K562 (cell line): ENCODE measurements around the gene SYT7. TPM values are rescaled to one million over a fixed set of nuclear protein-coding genes. Genes with fewer than 3 reads are reported as not detected.

ENCODE experiments used
- ATAC-seq: fragments of 200-7000 bp; cut with Tn5 transposase; 3 replicates; pipeline ENCODE4 v1.9.1; 2020; ENCODE audit warnings: moderate library complexity
- BruUV-seq: library from RNA; stranded (reverse); fragments of 400-500 nt; replicated peaks from 2 replicates; lab custom pipeline; 2021; lab: Mats Ljungman, UMichigan
- CTCF ChIA-PET: fragments of 300-600 bp; formaldehyde crosslinking; extraction: SDS; loops from one replicate; lab custom pipeline; 2021; ENCODE audit warnings: low intra/inter-chr PET ratio; lab: Yijun Ruan, JAX
- POLR2A ChIA-PET: fragments of 300-600, 350-650 bp; sonication (Branson Sonifier 250); formaldehyde crosslinking; extraction: SDS; loops from one replicate; lab custom pipeline; 2021; ENCODE audit warnings: antibody characterized with exemption, inconsistent platforms; lab: Yijun Ruan, JAX
- DNase-seq, 4 experiments: peaks; one replicate each; pipeline versions ENCODE4 v3.0.0 to v3.0.0-alpha.2; 2011 to 2018; ENCODE audit warnings: low spot score in 3 of 4, mixed read lengths in 3 of 4; ENCODE audit errors: extremely low read depth in 1 of 4
- FAIRE-seq: peaks from 2 replicates; lab custom pipeline; 2011; peaks lifted over from hg19 to GRCh38; lab: Jason Lieb, UNC
- H2AFZ ChIP-seq: 2 replicates; pipeline ENCODE4 v1.6.0; 2011; ENCODE audit warnings: low read depth, low read length, control low read depth, inconsistent platforms
- H3K27ac ChIP-seq: fragments of 200-600 bp; 3 replicates; pipeline ENCODE4 v1.8.0; 2011; ENCODE audit warnings: low read depth, mild to moderate bottlenecking, control low read depth, inconsistent platforms, low read length, moderate library complexity, mixed read lengths; ENCODE audit errors: extremely low read depth
- H3K27me3 ChIP-seq, 2 experiments: fragments of 300-600 bp in 1 of 2; 2 replicates in 1 of 2; 3 replicates in 1 of 2; pipeline versions ENCODE4 v1.6.0 to v1.8.0; 2011; ENCODE audit warnings: inconsistent platforms in 2 of 2, low read length in 2 of 2, mild to moderate bottlenecking in 1 of 2, mixed read lengths in 1 of 2, moderate library complexity in 1 of 2; ENCODE audit not compliant: control insufficient read depth in 2 of 2, insufficient read depth in 2 of 2
- H3K36me3 ChIP-seq: fragments of 300-600 bp; 3 replicates; pipeline ENCODE4 v1.8.0; 2011; ENCODE audit warnings: mild to moderate bottlenecking, low read length, inconsistent platforms; ENCODE audit not compliant: control insufficient read depth, insufficient read depth
- H3K4me1 ChIP-seq, 2 experiments: fragments of 200-600 bp in 1 of 2; replicated peaks in 1 of 2; 2 replicates in 1 of 2; 3 replicates in 1 of 2; pipeline versions ENCODE4 v1.5.1 to v1.8.0; 2011; ENCODE audit warnings: inconsistent platforms in 2 of 2, low read length in 2 of 2, mild to moderate bottlenecking in 1 of 2, mixed read lengths in 1 of 2, moderate library complexity in 1 of 2; ENCODE audit not compliant: control insufficient read depth in 2 of 2, insufficient read depth in 2 of 2
- H3K4me2 ChIP-seq: 2 replicates; pipeline ENCODE4 v1.6.1; 2011; ENCODE audit warnings: low read length, control low read depth, inconsistent platforms, mixed read lengths; ENCODE audit not compliant: insufficient read depth
- H3K4me3 ChIP-seq: fragments of 200-600 bp; sonication (generic), shearing (Covaris generic); 2 replicates; pipeline ENCODE4 v1.5.1; 2016; ENCODE audit warnings: control low read depth, inconsistent platforms
- H3K79me2 ChIP-seq: fragments of 200-600 bp; 3 replicates; pipeline ENCODE4 v1.8.0; 2011; ENCODE audit warnings: low read length, inconsistent platforms; ENCODE audit not compliant: control insufficient read depth, insufficient read depth
- H3K9ac ChIP-seq, 2 experiments: 2 replicates each; pipeline versions ENCODE4 v1.6.0 to v1.6.1; 2011; ENCODE audit warnings: low read depth in 2 of 2, low read length in 2 of 2, control low read depth in 1 of 2, inconsistent platforms in 1 of 2, mild to moderate bottlenecking in 1 of 2, mixed read lengths in 1 of 2; ENCODE audit not compliant: insufficient read depth in 1 of 2
- H3K9me1 ChIP-seq: one replicate; pipeline ENCODE4 v1.6.0; 2011; ENCODE audit warnings: inconsistent platforms, mild to moderate bottlenecking, low read length, moderate library complexity; ENCODE audit not compliant: control insufficient read depth, insufficient read depth
- H3K9me3 ChIP-seq: replicated peaks from 2 replicates; pipeline ENCODE4 v1.5.1; 2011; ENCODE audit warnings: low read depth, low read length, inconsistent platforms; ENCODE audit not compliant: control insufficient read depth, insufficient read depth
- H4K20me1 ChIP-seq: replicated peaks from 2 replicates; pipeline ENCODE4 v1.6.1; 2011; ENCODE audit warnings: low read length, inconsistent platforms, mixed read lengths; ENCODE audit not compliant: control insufficient read depth, insufficient read depth
- BHLHE40 ChIP-seq: IDR thresholded peaks from 2 replicates; pipeline ENCODE4 v1.6.1; 2011; ENCODE audit warnings: low read length, improper control_type of control experiment
- CCNT2 ChIP-seq: IDR thresholded peaks from 2 replicates; pipeline ENCODE4 v1.6.1; 2011; ENCODE audit warnings: borderline replicate concordance, low read depth, mild to moderate bottlenecking, moderate library complexity, mixed read lengths, low read length; ENCODE audit not compliant: insufficient read length; ENCODE audit errors: extremely low read depth
- CEBPB ChIP-seq: fragments of 450-650 bp; IDR thresholded peaks from 2 replicates; pipeline ENCODE4 v1.6.1; 2016; ENCODE audit warnings: missing genetic modification characterization, missing compliant biosample characterization
- FOXJ3 ChIP-seq: sonication (generic); formaldehyde crosslinking; IDR thresholded peaks from 2 replicates; pipeline ENCODE4 v1.4.0; 2020; ENCODE audit warnings: mild to moderate bottlenecking, missing genetic modification reagents
- GTF2F1 ChIP-seq: IDR thresholded peaks from 2 replicates; pipeline ENCODE4 v1.6.1; 2011; ENCODE audit warnings: low read depth, low read length, improper control_type of control experiment
- PTRF ChIP-seq: fragments of 450-650 bp; IDR thresholded peaks from 2 replicates; pipeline ENCODE4 v1.6.1; 2016; ENCODE audit warnings: mild to moderate bottlenecking, missing genetic modification characterization, missing compliant biosample characterization
- RBM34 ChIP-seq: fragments of 200-400 bp; formaldehyde crosslinking; IDR thresholded peaks from 2 replicates; pipeline ENCODE4 v1.6.1; 2018; ENCODE audit warnings: low read length, borderline replicate concordance; ENCODE audit not compliant: insufficient read depth
- STAT5A ChIP-seq: IDR thresholded peaks from 2 replicates; pipeline ENCODE4 v1.6.1; 2012; ENCODE audit warnings: low read length, inconsistent platforms, borderline replicate concordance
- ZNF316 ChIP-seq: fragments of 450-650 bp; IDR thresholded peaks from 2 replicates; pipeline ENCODE4 v1.6.1; 2016
- WGBS: fragments of 100-300 bp; shearing (Covaris generic); methylation state at CpG from one replicate; pipeline ENCODE4 v1.1.6; 2016; ENCODE audit warnings: low coverage, mixed read lengths; ENCODE audit not compliant: insufficient coverage; ENCODE audit errors: missing lambda C conversion rate; 5-methylcytosine and 5-hydroxymethylcytosine counted together
- in situ Hi-C: fragments of 300-500 bp; cut with MboI; formaldehyde crosslinking; loops from 4 replicates; pipeline ENCODE4 v1.15.0; 2018; ENCODE audit warnings: inconsistent platforms, mixed read lengths
- intact Hi-C: fragments of 100-400 bp; cut with micrococcal nuclease; formaldehyde crosslinking; loops from 2 replicates; pipeline ENCODE4 v1.14.2; 2022
- polyA plus RNA-seq, 8 experiments: library from polyadenylated mRNA; depleted of rRNA in 4 of 8; stranded (reverse) in 5 of 8; unstranded in 3 of 8; fragments of >200 nt; fragmentation: Nextera tagmentation in 2 of 8; fragmentation: Illumina TruSeq in 1 of 8; extraction: Ambion mirVana in 2 of 8; extraction: Trizol in 1 of 8; gene quantifications; 2 replicates each; pipeline versions ENCODE4 v1.2.1 to v1.2.3, GENCODE V29; 2011 to 2014; ENCODE audit warnings: inconsistent platforms in 1 of 8, missing spikeins in 1 of 8
- total RNA-seq, 7 experiments: library from RNA; depleted of rRNA in 6 of 7; stranded (reverse); fragments of >200 nt in 6 of 7; fragmentation: Illumina TruSeq in 2 of 7; extraction: Trizol in 2 of 7; gene quantifications; 2 replicates each; pipeline versions ENCODE4 v1.2.1 to v1.2.3, GENCODE V29; 2011 to 2021; ENCODE audit warnings: low replicate concordance in 1 of 7
- TF ChIP-seq, protein P1 (sequence below), 2 experiments: IDR thresholded peaks; 2 replicates each; pipeline ENCODE4 v1.6.1; 2011; ENCODE audit warnings: borderline replicate concordance in 1 of 2, control low read depth in 1 of 2, low read depth in 1 of 2, low read length in 1 of 2, mild to moderate bottlenecking in 1 of 2, mixed read lengths in 1 of 2, moderate library complexity in 1 of 2; ENCODE audit not compliant: insufficient read depth in 1 of 2, insufficient read length in 1 of 2, poor library complexity in 1 of 2, severe bottlenecking in 1 of 2; ENCODE audit errors: extremely low read depth in 1 of 2
- TF ChIP-seq, protein P2 (sequence below): fragments of 450-650 bp; IDR thresholded peaks from 2 replicates; pipeline ENCODE4 v1.6.1; 2016
- TF ChIP-seq, protein P3 (sequence below): sonication (generic); formaldehyde crosslinking; IDR thresholded peaks from 2 replicates; pipeline ENCODE4 v1.8.1; 2023; ENCODE audit warnings: mild to moderate bottlenecking, missing genetic modification reagents

The SYT7 gene
- total and polyA plus RNA-seq, 9 of the 15 experiments (the other 6 are each of a cell fraction or from before 2014, with no cell fraction given), result 0.01 to 0.51 (median 0.16) TPM; not detected in 1

DNA sequence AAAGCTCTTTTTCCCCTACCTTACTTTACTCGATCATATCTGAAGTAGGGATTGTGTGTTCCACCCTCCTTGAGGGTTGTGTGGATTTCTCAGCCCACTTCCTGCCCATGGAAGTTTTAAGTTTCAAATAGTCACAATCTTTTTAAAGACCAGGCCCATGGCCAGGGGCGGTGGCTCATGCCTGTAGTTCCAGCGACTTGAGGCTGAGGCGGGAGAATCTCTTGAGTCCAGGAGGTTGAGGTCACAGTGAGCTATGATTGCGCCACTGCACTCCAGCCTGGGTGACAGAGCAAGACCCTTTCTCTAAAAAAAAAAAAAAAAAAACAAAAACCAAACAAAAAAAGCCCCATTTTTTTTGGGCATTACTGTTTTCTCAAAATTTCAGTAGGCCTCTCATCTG lies 108.6 kb downstream of the SYT7 start:
- no peak overlapping the region for H3K4me2 ChIP-seq
- ChIA-PET POLR2A (interaction anchor here (0.9 to 1.7 kb wide), 4 partner anchors 10 to 45 kb away, joined by 3 to 9 read pairs (median 3); no protein-coding TSS in a partner anchor), CTCF (no interaction called here)
- DNase-seq, result no peak
- H3K9ac ChIP-seq, result no peak overlapping the region
- no peaks in the 10 kb centered on the region for H3K9me3 ChIP-seq
- 0 out of 3 replicates have a peak, but pooled peaks have one; percentile 36 for ATAC-seq
- H3K79me2 ChIP-seq, result no peaks in the 10 kb centered on the region
- H3K9me1 ChIP-seq, result no peaks in the 10 kb centered on the region
- no peaks in the 10 kb centered on the region for H3K36me3 ChIP-seq
- TF ChIP-seq, protein P1, sequence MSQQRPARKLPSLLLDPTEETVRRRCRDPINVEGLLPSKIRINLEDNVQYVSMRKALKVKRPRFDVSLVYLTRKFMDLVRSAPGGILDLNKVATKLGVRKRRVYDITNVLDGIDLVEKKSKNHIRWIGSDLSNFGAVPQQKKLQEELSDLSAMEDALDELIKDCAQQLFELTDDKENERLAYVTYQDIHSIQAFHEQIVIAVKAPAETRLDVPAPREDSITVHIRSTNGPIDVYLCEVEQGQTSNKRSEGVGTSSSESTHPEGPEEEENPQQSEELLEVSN (IDR thresholded peaks at IDR 0.05; ENCODE audit: borderline replicate concordance in 1 of 2, extremely low read depth in 1 of 2, insufficient read depth in 1 of 2, insufficient read length in 1 of 2, low read depth in 1 of 2, low read length in 1 of 2, poor library complexity in 1 of 2, severe bottlenecking in 1 of 2), result peak in 1 of 2 experiments; percentile 26
- TF ChIP-seq GTF2F1 (no peak), CEBPB (peak; percentile 53; the same call in 1 of the 2 replicates)
- no peak for FAIRE-seq
- intact Hi-C loops (no loop called here), in situ Hi-C loops (no loop called here)
- peaks cover 0 to under 1% of the 10 kb centered on the region in 2 experiments; a peak in 1 of 5 replicates for H3K4me1 ChIP-seq
- WGBS, result 50% methylated on average over 5 of the region's 5 CpGs
- 0 out of 2 replicates have a peak, but pooled peaks cover 3% of the 10 kb centered on the region for H4K20me1 ChIP-seq
- H2AFZ ChIP-seq, result no peak overlapping the region
- H3K27me3 ChIP-seq, result no peaks in the 10 kb centered on the region
- no TSS peak for BruUV-seq
- no peak overlapping the region for H3K4me3 ChIP-seq
- no peak overlapping the region for H3K27ac ChIP-seq

DNA sequence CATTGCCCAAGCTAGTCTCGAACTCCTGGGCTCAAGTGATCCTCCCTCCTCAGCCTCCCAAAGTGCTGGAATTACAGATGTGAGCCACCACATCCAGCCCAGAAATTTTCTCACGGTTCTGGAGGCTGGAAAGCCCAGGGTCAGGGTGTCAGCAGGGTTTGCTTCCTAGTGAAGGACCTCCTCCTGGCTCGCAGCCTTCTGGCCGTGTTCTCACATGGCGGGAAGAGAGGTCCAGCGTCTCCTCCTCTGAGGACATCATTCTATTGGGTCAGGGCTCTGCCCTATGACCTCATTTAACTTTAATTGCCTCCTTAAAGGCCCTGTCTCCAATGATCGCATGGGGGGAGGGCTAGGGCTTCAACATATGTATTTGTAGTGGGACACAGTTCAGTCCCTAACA lies 112.9 kb downstream of the SYT7 start:
- Histone ChIP-seq H3K4me1 (no peaks in the 10 kb centered on the region), H4K20me1 (no peaks in the 10 kb centered on the region), H3K4me2 (no peak overlapping the region), H3K79me2 (no peaks in the 10 kb centered on the region), H2AFZ (no peak overlapping the region), H3K4me3 (no peak overlapping the region), H3K27me3 (no peaks in the 10 kb centered on the region), H3K9me1 (no peaks in the 10 kb centered on the region), H3K36me3 (no peaks in the 10 kb centered on the region), H3K9me3 (no peaks in the 10 kb centered on the region), H3K9ac (no peak overlapping the region), H3K27ac (no peak overlapping the region)
- CTCF ChIA-PET, result no interaction called here
- POLR2A ChIA-PET, result no interaction called here
- intact Hi-C loops, result no loop called here
- FAIRE-seq (no peak), ATAC-seq (no peak), DNase-seq (no peak)
- 52% methylated on average over 7 of the region's 7 CpGs for WGBS
- BruUV-seq, result no TSS peak
- in situ Hi-C loops, result no loop called here
- no peak for TF ChIP-seq CCNT2
- TF ChIP-seq PTRF (tag), result no peak
- no peak for TF ChIP-seq STAT5A
- no peak for TF ChIP-seq RBM34
- TF ChIP-seq BHLHE40, result no peak
- TF ChIP-seq ZNF316, result no peak
- TF ChIP-seq FOXJ3, result no peak
- TF ChIP-seq, protein P2, sequence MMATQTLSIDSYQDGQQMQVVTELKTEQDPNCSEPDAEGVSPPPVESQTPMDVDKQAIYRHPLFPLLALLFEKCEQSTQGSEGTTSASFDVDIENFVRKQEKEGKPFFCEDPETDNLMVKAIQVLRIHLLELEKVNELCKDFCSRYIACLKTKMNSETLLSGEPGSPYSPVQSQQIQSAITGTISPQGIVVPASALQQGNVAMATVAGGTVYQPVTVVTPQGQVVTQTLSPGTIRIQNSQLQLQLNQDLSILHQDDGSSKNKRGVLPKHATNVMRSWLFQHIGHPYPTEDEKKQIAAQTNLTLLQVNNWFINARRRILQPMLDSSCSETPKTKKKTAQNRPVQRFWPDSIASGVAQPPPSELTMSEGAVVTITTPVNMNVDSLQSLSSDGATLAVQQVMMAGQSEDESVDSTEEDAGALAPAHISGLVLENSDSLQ, result no peak
- TF ChIP-seq, protein P3, sequence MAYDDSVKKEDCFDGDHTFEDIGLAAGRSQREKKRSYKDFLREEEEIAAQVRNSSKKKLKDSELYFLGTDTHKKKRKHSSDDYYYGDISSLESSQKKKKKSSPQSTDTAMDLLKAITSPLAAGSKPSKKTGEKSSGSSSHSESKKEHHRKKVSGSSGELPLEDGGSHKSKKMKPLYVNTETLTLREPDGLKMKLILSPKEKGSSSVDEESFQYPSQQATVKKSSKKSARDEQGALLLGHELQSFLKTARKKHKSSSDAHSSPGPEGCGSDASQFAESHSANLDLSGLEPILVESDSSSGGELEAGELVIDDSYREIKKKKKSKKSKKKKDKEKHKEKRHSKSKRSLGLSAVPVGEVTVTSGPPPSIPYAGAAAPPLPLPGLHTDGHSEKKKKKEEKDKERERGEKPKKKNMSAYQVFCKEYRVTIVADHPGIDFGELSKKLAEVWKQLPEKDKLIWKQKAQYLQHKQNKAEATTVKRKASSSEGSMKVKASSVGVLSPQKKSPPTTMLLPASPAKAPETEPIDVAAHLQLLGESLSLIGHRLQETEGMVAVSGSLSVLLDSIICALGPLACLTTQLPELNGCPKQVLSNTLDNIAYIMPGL (CRISPR knock-in tag), result no peak
